Endothelial cell of umbilical vein (primary cell): ENCODE results near the gene ZNF12. TPM values are rescaled to one million over a fixed set of nuclear protein-coding genes. Genes with fewer than 3 reads are reported as not detected.

Source experiments
- BruUV-seq: library from RNA; stranded (reverse); fragments of 400-500 nt; replicated peaks from 2 replicates; lab custom pipeline; 2021; lab: Mats Ljungman, UMichigan
- CTCF ChIA-PET: fragments of 300-600, 350-600 bp; sonication (Branson Sonifier 250); formaldehyde crosslinking; loops from one replicate; lab custom pipeline; 2021; ENCODE audit warnings: antibody characterized with exemption, inconsistent platforms; lab: Charles Lee
- POLR2A ChIA-PET: fragments of 300-600, 350-600 bp; sonication (Branson Sonifier 250); formaldehyde crosslinking; loops from one replicate; lab custom pipeline; 2021; ENCODE audit warnings: antibody characterized with exemption, inconsistent platforms; lab: Charles Lee
- DNase-seq: peaks from one replicate; pipeline ENCODE4 v3.0.0-alpha.2; 2011; ENCODE audit warnings: low read depth, low spot score
- FAIRE-seq: peaks from 2 replicates; lab custom pipeline; 2011; peaks lifted over from hg19 to GRCh38; lab: Jason Lieb, UNC
- H2AFZ ChIP-seq: 2 replicates; pipeline ENCODE4 v1.6.0; 2012; ENCODE audit warnings: low read depth, low read length, control low read depth, inconsistent platforms
- H3K27ac ChIP-seq: 2 replicates; pipeline ENCODE4 v1.5.1; 2011; ENCODE audit warnings: low read depth, mild to moderate bottlenecking, control low read depth, low read length, moderate library complexity; ENCODE audit not compliant: insufficient read depth
- H3K27me3 ChIP-seq, 2 experiments: 2 replicates each; pipeline versions ENCODE4 v1.6.0 to v1.6.1; 2011; ENCODE audit warnings: low read length in 2 of 2, mixed read lengths in 1 of 2; ENCODE audit not compliant: control insufficient read depth in 2 of 2, insufficient read depth in 2 of 2
- H3K36me3 ChIP-seq, 2 experiments: 2 replicates in 1 of 2; 3 replicates in 1 of 2; pipeline ENCODE4 v1.5.1; 2011; ENCODE audit warnings: low read length in 2 of 2, mild to moderate bottlenecking in 1 of 2, moderate library complexity in 1 of 2; ENCODE audit not compliant: control insufficient read depth in 2 of 2, insufficient read depth in 2 of 2; ENCODE audit errors: extremely low read depth in 1 of 2
- H3K4me1 ChIP-seq: 3 replicates; pipeline ENCODE4 v1.5.1; 2011; ENCODE audit warnings: mild to moderate bottlenecking, low read length; ENCODE audit not compliant: control insufficient read depth, insufficient read depth; ENCODE audit errors: extremely low read depth
- H3K4me2 ChIP-seq: 2 replicates; pipeline ENCODE4 v1.6.1; 2011; ENCODE audit warnings: low read length, control low read depth, mixed read lengths; ENCODE audit not compliant: insufficient read depth
- H3K4me3 ChIP-seq, 3 experiments: fragments of 200-600 bp in 1 of 3; sonication (generic), shearing (Covaris generic) in 1 of 3; replicated peaks in 1 of 3; 2 replicates each; pipeline ENCODE4 v1.5.1; 2011 to 2016; ENCODE audit warnings: control low read depth in 3 of 3, low read length in 3 of 3, mild to moderate bottlenecking in 2 of 3, inconsistent platforms in 1 of 3, low read depth in 1 of 3, moderate library complexity in 1 of 3; ENCODE audit not compliant: insufficient read depth in 1 of 3
- H3K79me2 ChIP-seq: 2 replicates; pipeline ENCODE4 v1.6.0; 2012; ENCODE audit warnings: low read length, inconsistent platforms; ENCODE audit not compliant: control insufficient read depth, insufficient read depth
- H3K9ac ChIP-seq: replicated peaks from 2 replicates; pipeline ENCODE3; 2011; ENCODE audit warnings: low read length, control low read depth; ENCODE audit not compliant: insufficient read depth; ENCODE audit errors: extremely low read depth
- H3K9me1 ChIP-seq: replicated peaks from 3 replicates; pipeline ENCODE4 v1.6.0; 2011; ENCODE audit warnings: mild to moderate bottlenecking, low read length; ENCODE audit not compliant: control insufficient read depth, insufficient read depth; ENCODE audit errors: extremely low read depth
- H3K9me3 ChIP-seq: replicated peaks from 2 replicates; pipeline ENCODE4 v1.5.1; 2012; ENCODE audit warnings: low read length, inconsistent platforms; ENCODE audit not compliant: control insufficient read depth, insufficient read depth
- H4K20me1 ChIP-seq: replicated peaks from 2 replicates; pipeline ENCODE3; 2011; ENCODE audit warnings: mild to moderate bottlenecking, low read length; ENCODE audit not compliant: control insufficient read depth, insufficient read depth; ENCODE audit errors: extremely low read depth
- EZH2 ChIP-seq: IDR thresholded peaks from 2 replicates; pipeline ENCODE4 v1.6.1; 2012; ENCODE audit warnings: borderline replicate concordance, low read depth, mild to moderate bottlenecking, moderate library complexity, low read length, inconsistent platforms; ENCODE audit not compliant: severe bottlenecking
- FOS ChIP-seq: IDR thresholded peaks from 2 replicates; pipeline ENCODE4 v1.6.1; 2011; ENCODE audit warnings: mild to moderate bottlenecking, low read length, moderate library complexity, borderline replicate concordance; ENCODE audit not compliant: insufficient read depth
- GATA2 ChIP-seq: IDR thresholded peaks from 2 replicates; pipeline ENCODE4 v1.7.0; 2011; ENCODE audit warnings: low read depth, mild to moderate bottlenecking, moderate library complexity, mixed read lengths, low read length; ENCODE audit not compliant: insufficient read length, insufficient read depth
- JUN ChIP-seq: IDR thresholded peaks from 2 replicates; pipeline ENCODE4 v1.6.1; 2011; ENCODE audit warnings: borderline replicate concordance, low read depth; ENCODE audit not compliant: insufficient read length, insufficient read depth
- POLR2A ChIP-seq: IDR thresholded peaks from 2 replicates; pipeline ENCODE4 v1.6.1; 2012; ENCODE audit warnings: low read depth, mild to moderate bottlenecking, control low read depth, low read length
- POLR2AphosphoS5 ChIP-seq: IDR thresholded peaks from 2 replicates; pipeline ENCODE4 v1.6.1; 2012; ENCODE audit warnings: low read depth, mild to moderate bottlenecking, control low read depth, low read length, moderate library complexity; ENCODE audit not compliant: insufficient read depth
- dilution Hi-C: fragments of 300-500 bp; cut with MboI; formaldehyde crosslinking; loops from one replicate; pipeline ENCODE4 v1.15.0; 2019; ENCODE audit warnings: low sequenced_read_pairs; ENCODE audit not compliant: extremely low pct_ligation_motif_present
- intact Hi-C: fragments of 100-400 bp; cut with micrococcal nuclease; formaldehyde crosslinking; loops from one replicate; pipeline ENCODE4 v1.10.0; 2022
- polyA plus RNA-seq, 4 experiments: library from polyadenylated mRNA; depleted of rRNA in 3 of 4; stranded (reverse) in 3 of 4; unstranded in 1 of 4; fragments of >200 nt; gene quantifications; 2 replicates each; pipeline versions ENCODE4 v1.2.1 to v1.2.3, GENCODE V29; 2011 to 2012; ENCODE audit warnings: missing spikeins in 1 of 4
- total RNA-seq: library from RNA; stranded (reverse); gene quantifications from 2 replicates; pipeline ENCODE4 v1.2.3, GENCODE V29; 2021
- TF ChIP-seq, protein P1 (sequence below), 2 donors: IDR thresholded peaks; 1 replicate in 1 of 2; 2 replicates in 1 of 2; pipeline ENCODE4 v1.5.1; 2011; ENCODE audit warnings: low read length in 2 of 2, mild to moderate bottlenecking in 2 of 2, moderate library complexity in 2 of 2, control low read depth in 1 of 2, inconsistent platforms in 1 of 2, low read depth in 1 of 2; ENCODE audit not compliant: insufficient read depth in 1 of 2; ENCODE audit errors: extremely low read depth in 1 of 2

The ZNF12 gene
- total and polyA plus RNA-seq, 2 donors (not counting 3 experiments of a cell fraction or from before 2014, with no cell fraction given): 5.0 to 13.4 TPM

DNA sequence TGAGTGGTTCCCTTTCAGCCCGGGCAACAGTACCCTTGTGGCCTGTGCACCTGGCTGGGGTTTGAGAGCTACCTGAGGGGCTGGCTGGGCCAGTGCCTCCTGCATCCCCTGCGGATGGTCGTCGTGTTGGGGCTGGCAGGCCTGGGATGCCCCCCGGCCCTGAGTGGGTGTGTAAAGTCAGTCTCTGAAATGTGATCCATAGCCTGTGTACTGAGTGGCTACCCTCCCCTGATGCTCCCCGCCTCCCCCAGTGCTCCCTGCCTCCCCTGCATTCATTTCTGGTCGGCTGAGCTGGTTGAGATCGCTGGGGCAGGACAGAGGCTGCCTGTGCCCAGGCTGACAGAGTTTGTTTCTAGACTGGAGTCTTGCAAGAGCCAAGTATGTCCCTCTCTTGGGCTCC, 60.3 kb downstream of the ZNF12 start:
- Histone ChIP-seq H2AFZ (no peak overlapping the region), H3K9me1 (no peaks in the 10 kb centered on the region), H3K9me3 (no peaks in the 10 kb centered on the region), H3K36me3 (peaks cover 8 to 42% of the 10 kb centered on the region in 2 experiments), H3K4me3 (no peak overlapping the region), H3K9ac (no peak overlapping the region), H3K4me1 (no peaks in the 10 kb centered on the region), H3K79me2 (no peaks in the 10 kb centered on the region), H3K4me2 (no peak overlapping the region), H3K27ac (no peak overlapping the region), H3K27me3 (no peaks in the 10 kb centered on the region), H4K20me1 (no peaks in the 10 kb centered on the region)
- no peak for TF ChIP-seq JUN
- TF ChIP-seq GATA2: no peak
- TF ChIP-seq POLR2AphosphoS5: no peak
- BruUV-seq: no TSS peak
- intact Hi-C loops (no loop called here), dilution Hi-C loops (no loop called here)
- FAIRE-seq (no peak), DNase-seq (no peak)
- ChIA-PET CTCF (no interaction called here), POLR2A (no interaction called here)

DNA sequence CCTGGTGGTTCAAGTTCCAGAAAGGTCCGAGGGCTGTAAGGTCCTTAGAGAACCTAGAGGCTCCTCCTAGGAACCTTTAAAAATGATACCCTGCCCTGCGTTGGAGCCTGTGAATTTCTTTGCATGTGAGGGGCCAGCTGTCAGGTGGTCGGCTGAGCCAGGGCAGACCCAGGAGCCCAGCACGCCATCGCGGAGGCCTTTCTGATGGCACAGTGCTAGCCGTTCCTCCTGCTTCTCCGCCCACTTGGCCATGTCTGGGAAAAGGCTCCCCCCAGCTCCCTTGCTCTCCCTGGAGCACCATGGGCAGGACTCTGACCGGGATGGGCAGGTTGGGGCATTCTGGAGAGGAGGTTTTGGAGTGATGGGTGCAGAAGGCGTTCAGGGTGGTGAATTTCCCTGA, 62.0 kb downstream of the ZNF12 start:
- H3K9me1 ChIP-seq: no peaks in the 10 kb centered on the region
- no peak overlapping the region for H3K4me3 ChIP-seq
- H3K9ac ChIP-seq: no peak overlapping the region
- no peaks in the 10 kb centered on the region for H3K27me3 ChIP-seq
- dilution Hi-C loops: no loop called here
- FAIRE-seq (no peak), DNase-seq (no peak)
- TF ChIP-seq JUN (no peak), EZH2 (no peak), POLR2A (no peak), GATA2 (no peak), POLR2AphosphoS5 (no peak), FOS (no peak)
- TF ChIP-seq, protein P1, sequence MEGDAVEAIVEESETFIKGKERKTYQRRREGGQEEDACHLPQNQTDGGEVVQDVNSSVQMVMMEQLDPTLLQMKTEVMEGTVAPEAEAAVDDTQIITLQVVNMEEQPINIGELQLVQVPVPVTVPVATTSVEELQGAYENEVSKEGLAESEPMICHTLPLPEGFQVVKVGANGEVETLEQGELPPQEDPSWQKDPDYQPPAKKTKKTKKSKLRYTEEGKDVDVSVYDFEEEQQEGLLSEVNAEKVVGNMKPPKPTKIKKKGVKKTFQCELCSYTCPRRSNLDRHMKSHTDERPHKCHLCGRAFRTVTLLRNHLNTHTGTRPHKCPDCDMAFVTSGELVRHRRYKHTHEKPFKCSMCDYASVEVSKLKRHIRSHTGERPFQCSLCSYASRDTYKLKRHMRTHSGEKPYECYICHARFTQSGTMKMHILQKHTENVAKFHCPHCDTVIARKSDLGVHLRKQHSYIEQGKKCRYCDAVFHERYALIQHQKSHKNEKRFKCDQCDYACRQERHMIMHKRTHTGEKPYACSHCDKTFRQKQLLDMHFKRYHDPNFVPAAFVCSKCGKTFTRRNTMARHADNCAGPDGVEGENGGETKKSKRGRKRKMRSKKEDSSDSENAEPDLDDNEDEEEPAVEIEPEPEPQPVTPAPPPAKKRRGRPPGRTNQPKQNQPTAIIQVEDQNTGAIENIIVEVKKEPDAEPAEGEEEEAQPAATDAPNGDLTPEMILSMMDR (IDR thresholded peaks at IDR 0.05; ENCODE audit: extremely low read depth in 1 of 2, insufficient read depth in 1 of 2, low read depth in 1 of 2, low read length in 2 of 2): no peak
- intact Hi-C loops: no loop called here
- H3K36me3 ChIP-seq: peaks cover 10 to 44% of the 10 kb centered on the region in 2 experiments
- ChIA-PET CTCF (no interaction called here), POLR2A (no interaction called here)
- H3K4me2 ChIP-seq: no peak overlapping the region
- H4K20me1 ChIP-seq: no peaks in the 10 kb centered on the region
- BruUV-seq: no TSS peak
- no peak overlapping the region for H3K27ac ChIP-seq
- H3K79me2 ChIP-seq: peaks cover 4% of the 10 kb centered on the region
- no peak overlapping the region for H2AFZ ChIP-seq
- no peaks in the 10 kb centered on the region for H3K9me3 ChIP-seq
- peaks cover under 1% of the 10 kb centered on the region for H3K4me1 ChIP-seq
